Fibroblast of pulmonary artery (primary cell): ENCODE measurements around the gene ZFP69.

Experiments
- DNase-seq: peaks from one replicate; pipeline ENCODE4 v3.0.0-alpha.2; 2010; ENCODE audit warnings: low read depth
- H3K4me3 ChIP-seq: replicated peaks from 2 replicates; pipeline ENCODE4 v1.5.1; 2011; ENCODE audit warnings: low read depth, mild to moderate bottlenecking, control low read depth, low read length, moderate library complexity
- CTCF ChIP-seq: IDR thresholded peaks from 2 replicates; pipeline ENCODE4 v1.5.1; 2011; ENCODE audit warnings: mild to moderate bottlenecking, control low read depth, low read length, inconsistent platforms; ENCODE audit errors: missing control alignments

The ZFP69 gene

GRCh38 chr1:40439247-40439646 is 37.8 kb upstream of the ZFP69 start:
- DNase-seq = no peak
- TF ChIP-seq CTCF = no peak
- no peak overlapping the region for H3K4me3 ChIP-seq

DNA sequence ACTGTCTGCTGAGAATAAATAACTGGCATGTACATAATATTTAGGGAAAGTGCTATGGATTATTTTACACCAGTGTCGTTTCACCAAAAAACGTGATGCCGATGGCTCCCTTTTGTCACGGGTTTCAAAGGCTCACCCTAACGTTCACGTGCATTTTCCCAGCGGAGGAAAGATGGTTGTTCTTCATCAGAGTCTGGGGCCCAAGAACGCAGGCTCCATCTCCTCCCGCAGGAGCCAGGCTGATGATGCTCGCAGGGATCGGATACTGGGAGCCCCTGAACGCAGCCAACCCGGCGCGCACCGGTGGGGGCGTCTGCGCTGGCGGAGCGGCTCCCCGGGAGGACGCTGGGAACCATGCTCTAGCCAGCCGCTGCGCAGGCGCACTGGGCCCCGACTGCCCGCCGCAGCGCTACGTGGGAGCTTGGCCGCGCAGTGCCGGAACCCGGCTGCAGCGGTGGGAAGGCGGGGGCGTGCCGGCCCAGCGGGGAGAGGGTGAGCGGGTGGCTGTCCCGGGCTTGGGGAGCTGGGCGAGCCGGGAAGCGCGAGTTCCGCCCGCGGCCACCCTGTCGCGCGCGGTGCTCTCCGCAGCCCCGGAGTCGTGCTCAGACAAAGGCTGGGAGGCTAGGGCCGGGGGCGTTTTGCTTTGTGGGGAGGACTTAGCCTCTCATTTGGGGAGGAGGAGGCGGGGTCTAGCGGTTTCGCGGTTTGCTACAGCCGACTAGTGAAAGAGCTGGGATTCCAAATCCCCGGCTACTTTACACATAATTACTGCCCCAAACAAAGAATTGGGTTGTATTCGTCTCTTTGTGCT is 27.2 kb upstream of the ZFP69 start, which contains the start of gene ZFP69B:
ZFP69B (plus strand) TSS at position 793 of the 811 bp plus-strand sequence. CDS start 486 bp downstream, outside the sequence.
- H3K4me3 ChIP-seq = peak within 1 kb of the TSS; percentile 76
- peak; percentile 93 for DNase-seq
- TF ChIP-seq CTCF = no peak

- no peak for TF ChIP-seq CTCF
- peak; percentile 72 for DNase-seq
- peak overlapping the region; percentile 76 for H3K4me3 ChIP-seq
Observed at GRCh38 chr1:40450495-40451237, 26.4 kb upstream of the ZFP69 start.

DNA sequence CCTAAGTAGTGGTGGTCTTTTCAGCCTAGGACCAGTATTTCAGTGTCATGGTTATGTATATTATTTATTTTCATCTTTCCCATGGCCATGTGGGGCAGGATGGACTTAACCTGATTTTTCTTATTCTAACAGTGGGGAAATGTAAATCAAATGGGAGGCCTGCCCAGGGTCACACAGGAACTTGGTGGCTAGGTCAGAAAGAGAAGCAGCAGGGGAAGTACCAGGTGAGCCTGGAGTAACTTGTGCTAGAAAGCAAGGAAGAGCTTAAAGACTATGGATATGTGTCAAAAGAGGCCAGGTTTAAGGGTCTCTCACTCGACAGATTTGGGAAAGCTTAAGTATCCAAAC is 25.9 kb upstream of the ZFP69 start:
- no peak for TF ChIP-seq CTCF
- no peak for DNase-seq
- peak overlapping the region; percentile 76 for H3K4me3 ChIP-seq

DNA sequence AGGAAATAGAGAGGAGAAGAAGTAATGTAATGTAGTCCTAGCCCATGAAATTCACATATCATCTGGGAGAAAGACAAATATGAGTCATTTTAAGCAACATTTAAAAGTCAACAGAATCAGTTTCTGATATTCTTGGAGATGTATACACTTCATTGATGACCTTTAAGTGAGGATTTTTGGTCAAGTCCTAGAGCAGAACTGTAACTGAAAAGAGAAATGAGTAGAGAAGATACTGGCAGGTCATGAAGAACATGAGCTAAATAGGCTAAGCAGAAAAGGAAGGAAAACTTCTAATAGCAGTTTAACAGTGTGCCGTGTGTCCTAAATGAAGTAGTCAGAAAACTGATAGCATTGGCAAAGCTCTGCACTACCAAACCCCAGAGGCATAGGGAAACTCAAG is 22.2 kb upstream of the ZFP69 start:
- no peak for TF ChIP-seq CTCF
- H3K4me3 ChIP-seq = no peak overlapping the region
- no peak for DNase-seq

- DNase-seq = peak; percentile 11
- H3K4me3 ChIP-seq = no peak overlapping the region
- no peak for TF ChIP-seq CTCF
Observed at GRCh38 chr1:40462956-40463590, 14.0 kb upstream of the ZFP69 start.
